NCI-H82 treated with DMSO at 0.1 percent for 48 hours (cell line): Measurements from ENCODE around the gene KCNA1.

Experiments
- DNase-seq: peaks from one replicate; lab custom pipeline; 2025; ENCODE audit not compliant: unreplicated experiment; lab: John Stamatoyannopoulos, UW

Gene KCNA1

DNA sequence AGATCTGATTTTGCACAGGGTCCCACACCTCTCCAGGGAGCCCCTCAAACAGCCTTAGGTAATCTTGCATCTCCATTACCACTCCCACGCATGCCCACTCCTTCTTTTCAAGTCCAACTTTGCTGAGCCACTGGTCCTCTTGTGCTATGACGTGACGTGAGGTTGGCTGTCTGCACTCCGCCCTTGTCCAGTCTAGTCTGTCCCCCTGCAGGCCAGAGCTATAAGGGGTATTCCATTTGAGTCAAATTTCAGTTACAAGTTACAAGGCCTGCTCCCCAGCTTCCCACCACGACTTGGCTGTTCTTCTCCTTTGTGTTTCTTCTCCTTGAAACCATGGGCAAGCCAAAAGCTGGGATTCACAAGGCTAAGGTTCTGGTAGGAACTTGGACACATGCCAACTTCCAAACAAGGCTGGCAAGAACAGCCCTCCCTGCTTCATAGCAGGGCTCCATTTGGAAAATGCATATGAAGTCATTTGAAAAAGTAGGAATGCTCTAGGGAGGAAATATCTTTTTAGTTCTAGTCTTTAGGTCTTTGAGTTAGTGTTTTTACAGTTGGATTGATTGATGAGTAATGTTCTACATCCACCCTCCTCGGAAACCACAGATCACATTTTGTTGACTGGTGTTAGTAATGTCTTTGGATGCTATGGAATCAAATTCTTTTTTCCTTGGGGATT, 49.1 kb downstream of the KCNA1 start:
- DNase-seq = no peak

DNA sequence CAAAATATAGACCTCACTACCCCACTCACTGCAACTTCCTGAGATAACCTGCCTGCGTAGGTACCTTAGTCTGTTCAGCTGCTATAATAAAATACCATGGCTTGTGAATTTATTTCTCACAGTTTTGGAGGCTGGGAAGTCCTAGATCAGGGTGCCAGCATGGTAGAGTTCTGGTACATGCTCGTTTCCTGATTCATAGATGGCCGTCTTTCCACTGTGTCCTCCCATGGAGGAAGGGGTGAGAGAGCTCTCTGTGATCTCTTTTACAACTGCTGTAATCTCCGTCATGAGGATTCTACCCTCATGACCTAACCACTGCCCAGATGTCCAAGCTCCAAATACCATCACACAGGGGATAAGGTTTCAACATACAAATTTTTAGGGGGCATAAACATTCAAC, 49.7 kb downstream of the KCNA1 start:
- DNase-seq = no peak

DNA sequence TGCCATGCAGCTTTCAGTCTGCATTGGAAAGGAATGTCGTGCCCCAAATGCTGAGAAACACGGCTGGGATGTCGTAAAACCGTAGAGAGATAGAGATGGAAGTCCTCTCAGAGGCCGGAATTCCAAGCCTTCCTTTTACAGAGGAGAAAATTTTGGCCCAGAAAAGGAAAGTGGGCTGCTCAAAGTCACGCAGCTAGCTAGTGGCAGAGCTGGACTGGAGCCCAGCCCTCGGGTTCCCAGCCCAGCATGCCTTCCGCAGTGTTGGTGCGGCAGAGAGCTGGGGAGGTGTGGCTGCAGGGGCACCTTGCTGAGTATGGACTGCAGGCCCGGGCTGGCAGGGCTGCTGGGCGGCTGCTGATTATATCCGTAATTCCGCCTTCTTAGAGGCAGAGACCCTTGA, 50.3 kb downstream of the KCNA1 start:
- no peak for DNase-seq

DNA sequence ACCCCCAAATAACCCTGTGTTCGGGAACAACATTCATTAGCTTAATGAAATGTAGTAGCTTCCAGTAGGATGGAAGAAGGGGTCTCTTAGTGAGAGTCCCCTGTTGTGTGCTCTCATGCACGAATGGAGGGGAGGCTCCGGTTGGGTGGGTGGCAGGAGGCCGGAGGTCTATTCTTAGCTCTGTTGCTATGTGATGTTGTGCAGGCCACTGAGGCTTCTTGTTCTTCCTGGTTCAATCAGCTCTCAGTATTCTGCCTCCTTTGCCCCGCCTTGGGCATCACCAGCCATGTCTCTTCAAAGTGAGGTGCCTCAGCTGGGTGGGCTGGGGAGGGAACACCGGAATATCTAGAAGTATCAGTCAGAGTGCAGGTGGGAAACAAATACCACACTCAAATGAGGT, 50.8 kb downstream of the KCNA1 start:
- DNase-seq = no peak

DNA sequence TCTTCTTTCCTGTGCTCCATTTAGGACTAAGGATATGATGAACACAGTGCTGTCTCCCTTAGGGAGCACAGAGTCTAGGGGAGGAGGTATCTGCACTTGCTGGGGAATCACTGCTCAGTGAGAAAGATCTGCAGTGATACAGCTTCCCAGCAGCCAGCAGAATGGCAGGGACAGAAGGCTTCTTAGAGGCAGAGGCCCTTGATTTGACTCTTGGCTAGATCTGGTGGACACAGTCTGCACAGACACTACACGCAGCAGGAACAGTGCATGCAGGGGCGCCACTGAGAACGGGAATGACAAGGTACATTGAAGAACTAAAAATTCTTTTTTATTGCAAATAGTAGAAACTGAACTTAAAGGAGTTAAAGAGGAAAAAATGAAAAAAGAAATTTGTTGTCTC, 51.6 kb downstream of the KCNA1 start:
- DNase-seq = no peak

DNA sequence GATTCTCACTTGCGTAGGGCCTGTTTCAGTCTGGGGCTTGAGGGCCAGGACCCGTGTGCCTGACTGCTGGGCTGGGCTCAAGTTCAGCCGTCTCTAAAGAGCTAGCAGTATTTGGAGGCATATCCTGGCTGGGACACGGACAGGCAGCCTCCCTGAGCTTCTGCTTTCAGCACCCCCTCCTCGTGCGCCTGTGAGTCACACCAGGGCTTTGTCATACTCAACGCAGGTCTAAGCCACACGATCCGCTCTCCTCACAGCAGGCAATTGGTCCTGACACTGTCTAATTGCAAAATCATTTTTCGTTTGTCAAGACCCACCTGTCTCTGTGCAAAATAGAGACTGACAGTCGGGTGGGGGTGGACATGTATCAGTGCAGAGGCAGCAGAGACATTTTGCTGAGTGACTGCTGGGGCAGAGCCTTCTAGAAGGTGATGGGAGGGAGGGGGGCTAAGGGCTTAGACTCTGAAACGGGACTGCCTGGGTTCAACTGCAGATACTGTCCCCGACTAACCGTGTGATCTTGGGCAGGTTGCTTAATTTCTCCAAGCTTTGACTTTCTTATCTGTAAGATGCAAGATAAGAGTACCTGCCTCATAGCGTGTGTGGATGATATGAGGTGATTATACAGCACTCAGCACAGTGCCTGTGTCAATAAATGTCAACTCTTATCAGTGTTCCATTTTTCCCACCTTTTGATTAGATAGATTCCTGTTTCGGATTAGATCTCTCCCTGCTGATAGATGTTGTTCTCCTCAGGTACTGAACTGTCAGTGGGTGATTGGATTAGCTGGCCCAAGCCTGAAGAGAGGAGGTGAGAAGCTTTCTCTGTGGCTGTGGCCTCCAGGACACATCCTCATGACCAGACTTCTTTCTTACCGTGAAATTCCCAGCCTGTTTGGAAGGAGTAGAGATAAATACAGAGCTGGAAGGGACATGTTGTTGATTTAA, 53.1 kb downstream of the KCNA1 start:
- DNase-seq = no peak
